Embryonic facial prominence (tissue), 1 donor: ENCODE results near the gene MEMO1.
A peak's percentile ranks its signal among the peaks of the same experiment; 100 is the strongest.
"Not testable (repeated sequence)": the region's sequence is repeated elsewhere in the genome, so short reads cannot be mapped to it uniquely, and the experiment has no call there.

ENCODE experiments used
- DNase-seq: peaks from one replicate; pipeline ENCODE4 v3.0.0-alpha.2; 2016; ENCODE audit errors: extremely low spot score

Gene MEMO1

GRCh38 chr2:32010670-32011484, at the start of gene MEMO1:
MEMO1 (minus strand) TSS chr2:32011008; CDS start chr2:32010247, 761 bp downstream.
- peak; percentile 88 for DNase-seq

DNA sequence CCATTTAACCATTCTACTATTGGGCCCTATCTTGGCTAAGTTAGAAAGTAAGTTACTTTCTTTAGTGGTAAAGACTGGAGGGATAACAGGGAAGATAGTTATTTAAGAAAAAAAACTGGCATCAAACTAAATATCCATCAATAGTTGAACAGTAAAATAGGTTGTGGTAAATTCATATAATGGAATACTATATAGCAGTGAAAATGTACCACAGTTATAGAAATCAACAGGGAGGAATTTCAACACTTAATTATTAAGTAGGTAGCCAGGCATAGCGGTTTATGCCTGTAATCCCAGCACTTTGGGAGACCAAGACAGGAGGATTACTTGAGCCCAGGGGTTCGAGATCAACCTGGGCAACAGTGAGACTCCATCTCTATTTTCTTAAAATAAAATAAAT, 49.5 kb upstream of the MEMO1 start:
- no peak for DNase-seq

DNA sequence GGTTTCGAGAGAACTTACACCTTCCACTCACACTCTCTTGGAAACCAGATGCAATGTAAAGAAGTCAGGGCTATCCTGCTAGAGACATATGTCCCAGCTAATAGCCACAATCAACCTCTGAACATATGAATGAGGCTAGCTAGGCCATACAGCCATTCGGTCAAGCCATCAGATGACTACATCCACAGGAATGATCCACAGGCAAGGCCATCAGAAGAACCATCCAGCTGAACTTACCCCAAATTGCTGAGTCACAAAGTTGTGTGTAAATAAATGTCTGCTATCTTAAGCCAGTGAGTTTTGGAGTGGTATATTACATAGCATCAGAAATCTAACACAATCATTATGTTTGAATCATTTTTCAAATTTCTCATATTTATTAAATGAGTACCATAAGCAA, 47.3 kb upstream of the MEMO1 start:
- DNase-seq, result no peak

GRCh38 chr2:32054583-32054982, 43.8 kb upstream of the MEMO1 start:
- not testable (repeated sequence) for DNase-seq

GRCh38 chr2:32051836-32052439, 41.1 kb upstream of the MEMO1 start:
- no peak for DNase-seq

DNA sequence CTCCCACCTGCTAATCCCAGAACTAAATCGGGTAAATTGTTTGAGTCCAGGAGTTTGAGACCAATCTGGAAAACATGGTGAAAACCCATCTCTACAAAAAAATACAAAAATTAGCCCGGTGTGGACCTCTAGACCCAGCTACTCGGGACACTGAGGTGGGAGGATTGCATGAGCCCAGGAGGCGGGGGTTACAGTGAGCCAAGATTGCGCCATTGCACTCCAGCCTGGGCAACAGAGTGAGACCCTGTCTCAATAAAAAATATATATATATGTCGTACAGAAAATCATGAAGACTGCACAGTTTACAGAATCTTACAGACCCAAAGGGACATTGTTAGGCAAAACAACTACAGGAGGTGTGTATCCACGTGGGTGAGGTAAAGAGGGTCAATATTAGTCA, 32.8 kb upstream of the MEMO1 start:
- no peak for DNase-seq

DNA sequence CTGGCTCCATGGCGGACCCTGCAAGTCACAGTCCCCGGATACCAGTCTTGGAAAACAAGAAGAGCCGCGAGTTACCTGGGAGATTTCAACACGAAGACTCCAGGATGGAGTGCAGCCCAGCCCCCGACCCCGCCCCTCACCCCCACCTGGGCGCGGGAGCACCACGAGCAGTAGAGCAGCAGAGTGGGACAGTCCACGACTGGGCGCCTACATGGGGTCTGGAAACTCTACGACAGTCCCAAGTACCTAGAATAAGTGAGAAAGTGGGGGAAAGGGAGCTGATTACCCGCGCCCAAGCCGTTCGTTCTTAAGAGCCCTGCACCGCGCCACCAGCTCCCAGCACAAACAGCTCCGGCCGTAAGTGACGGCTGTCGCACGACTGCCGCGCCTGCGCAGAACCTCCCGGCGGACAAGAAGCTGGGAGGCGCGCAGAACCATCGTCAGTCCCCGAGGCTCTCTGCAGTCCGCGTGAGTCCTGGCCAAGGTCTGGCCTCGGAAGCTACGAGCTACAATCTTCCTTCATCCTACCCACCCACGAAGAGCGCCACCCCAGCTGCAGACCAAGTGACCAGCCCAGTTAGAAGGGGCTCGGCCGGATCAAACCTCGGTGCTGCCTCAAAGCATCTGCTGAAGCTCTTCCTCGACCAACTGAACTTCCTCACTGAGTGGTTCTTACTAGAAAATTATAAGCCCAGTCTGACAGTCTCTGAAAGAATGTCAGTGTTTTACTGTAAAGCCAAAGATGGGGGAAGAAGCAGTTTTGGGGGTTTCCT, 28.8 kb upstream of the MEMO1 start, which contains the start of gene DPY30:
DPY30 (minus strand) TSS at position 359 of the 773 bp plus-strand sequence; CDS start at position 10, 349 bp downstream.
- DNase-seq, result peak; percentile 89

GRCh38 chr2:32034198-32034887, 23.5 kb upstream of the MEMO1 start:
- not testable (repeated sequence) for DNase-seq

- DNase-seq, result not testable (repeated sequence)
Measured at GRCh38 chr2:32018789-32019482, 8.1 kb upstream of the MEMO1 start.

DNA sequence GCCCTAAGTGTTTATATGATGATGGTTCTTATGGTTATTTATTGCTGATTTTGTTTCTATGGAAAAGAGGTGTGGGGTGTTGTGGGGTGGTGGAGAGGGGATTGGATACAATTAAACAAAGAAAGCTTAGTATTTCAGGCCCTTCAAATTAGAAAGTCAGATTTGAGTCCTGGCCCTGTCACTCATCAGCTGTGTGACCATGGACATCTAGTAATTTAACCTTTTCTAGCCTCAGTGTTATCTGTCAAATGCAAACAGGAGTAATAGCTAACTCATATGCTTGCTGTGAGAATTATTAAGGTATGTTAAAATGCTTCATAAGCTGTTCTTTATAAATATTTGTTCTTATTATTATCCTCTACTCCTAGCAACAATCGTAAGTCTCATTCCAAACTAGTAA, 2.1 kb upstream of the MEMO1 start:
- DNase-seq, result no peak

DNA sequence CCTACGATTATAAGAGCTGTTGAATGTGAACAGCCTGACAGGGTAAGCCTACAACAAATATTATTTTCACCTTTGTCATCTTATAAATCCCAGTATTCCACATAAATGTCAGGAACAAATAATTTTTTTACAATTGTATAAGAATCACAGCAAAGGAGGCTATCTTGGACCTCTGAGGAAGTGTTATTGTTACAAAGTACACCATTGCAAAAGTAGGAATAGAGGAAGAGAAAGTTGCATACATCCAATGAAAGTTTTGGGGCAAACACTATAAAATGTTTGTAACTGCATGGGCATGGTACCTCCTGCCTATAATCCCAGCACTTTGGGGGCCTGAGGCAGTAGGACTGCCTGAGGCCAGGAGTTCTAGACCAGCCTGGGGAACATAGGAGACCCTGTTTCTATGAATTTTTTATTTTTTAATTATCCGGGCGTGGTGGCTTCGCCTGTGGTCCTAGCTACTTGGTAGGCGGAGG, 715 bp upstream of the MEMO1 start:
- DNase-seq, result no peak

DNA sequence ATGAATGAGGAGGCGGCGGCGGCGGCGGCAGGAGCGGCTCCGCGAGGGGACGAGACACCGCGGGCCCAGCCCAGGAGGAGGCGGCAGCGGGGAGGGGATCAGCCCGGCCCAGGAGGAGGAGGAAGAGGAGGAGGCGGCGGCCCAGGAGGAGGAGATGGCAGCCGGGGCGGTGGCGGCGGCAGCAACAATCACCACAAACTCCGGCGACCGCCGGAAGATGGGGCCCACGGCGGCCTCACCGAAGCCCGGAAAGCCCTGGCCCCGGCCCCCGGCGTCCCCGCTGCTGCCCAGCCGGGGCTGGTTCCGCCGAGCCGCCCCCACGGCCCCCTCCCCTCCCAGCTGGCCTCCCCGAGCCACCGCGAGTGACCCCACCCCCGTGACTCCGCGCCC, 533 bp downstream of the MEMO1 start:
- not testable (repeated sequence) for DNase-seq

DNA sequence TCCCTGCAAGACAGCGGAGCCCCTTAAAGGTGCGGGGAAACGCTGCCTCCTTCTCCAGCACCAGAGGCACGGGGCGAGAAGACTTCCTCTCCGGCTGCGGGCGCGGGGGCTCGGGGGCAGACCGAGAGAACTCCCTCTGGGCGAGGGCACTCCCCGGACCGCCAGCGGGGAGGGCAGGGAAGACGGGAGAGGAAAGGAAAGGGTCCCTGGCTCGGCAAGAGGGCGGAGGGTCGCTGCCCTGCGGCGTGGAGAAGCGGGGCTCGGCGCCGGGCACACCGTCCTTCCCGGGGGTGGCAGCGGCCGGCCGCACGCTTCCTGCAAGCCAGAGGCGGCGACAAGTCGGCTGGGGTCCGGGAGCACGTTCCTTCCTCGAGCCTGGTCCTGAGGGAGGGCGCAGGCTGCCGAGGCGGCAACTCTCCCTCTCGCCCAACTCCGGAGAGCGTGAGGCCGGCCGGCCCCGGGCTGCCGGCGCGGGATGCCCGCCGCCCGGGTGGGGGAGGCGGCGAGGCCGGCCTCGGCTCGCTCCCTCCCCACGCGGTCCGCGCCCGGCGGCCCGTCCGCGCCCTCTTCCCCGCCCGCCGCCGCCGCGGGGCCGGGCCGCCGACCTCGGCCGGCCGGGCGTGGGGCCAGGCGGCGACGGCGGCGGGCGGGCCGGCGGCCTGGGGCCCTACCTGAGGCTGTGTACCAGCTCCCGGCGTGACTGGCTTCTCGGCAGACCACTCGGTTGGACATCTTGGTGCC, 1.1 kb downstream of the MEMO1 start:
- DNase-seq, result no peak

DNA sequence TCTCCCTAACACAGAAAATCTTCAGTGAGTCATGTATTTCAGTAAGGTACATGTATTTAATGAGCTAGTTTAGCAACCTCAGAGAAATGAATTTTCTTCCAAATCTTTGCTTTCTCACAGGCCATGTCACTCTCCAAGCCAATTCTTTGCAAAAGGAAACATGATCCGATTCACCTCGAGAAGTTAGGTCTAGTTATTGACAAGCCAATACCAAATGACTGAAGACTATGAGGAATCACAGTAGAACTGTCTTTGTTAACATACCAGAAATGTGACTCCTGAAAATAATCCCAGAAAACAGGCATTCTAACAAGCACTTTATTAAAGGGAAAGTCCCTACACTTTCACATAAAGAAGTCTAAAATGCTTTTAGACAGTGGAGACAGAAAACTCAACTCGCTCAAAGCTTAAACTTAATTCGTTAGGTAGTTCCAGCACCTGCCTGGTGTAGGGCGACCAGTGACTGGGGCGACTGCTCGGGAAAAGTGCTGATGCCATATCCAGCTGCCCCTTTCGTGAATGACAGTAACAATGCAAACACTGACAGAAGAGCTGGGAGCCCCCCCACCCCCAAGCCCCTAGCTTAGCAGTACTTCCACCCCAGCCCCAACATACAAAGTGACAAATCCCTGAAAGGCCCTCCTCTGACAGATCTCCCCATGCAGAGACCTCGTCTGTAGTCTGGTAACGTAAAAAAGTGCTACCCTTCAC, 1.8 kb downstream of the MEMO1 start:
- no peak for DNase-seq

GRCh38 chr2:32007121-32007391, 3.8 kb downstream of the MEMO1 start:
- DNase-seq, result no peak

- no peak for DNase-seq
Measured at GRCh38 chr2:32005371-32005976, 5.3 kb downstream of the MEMO1 start.

DNA sequence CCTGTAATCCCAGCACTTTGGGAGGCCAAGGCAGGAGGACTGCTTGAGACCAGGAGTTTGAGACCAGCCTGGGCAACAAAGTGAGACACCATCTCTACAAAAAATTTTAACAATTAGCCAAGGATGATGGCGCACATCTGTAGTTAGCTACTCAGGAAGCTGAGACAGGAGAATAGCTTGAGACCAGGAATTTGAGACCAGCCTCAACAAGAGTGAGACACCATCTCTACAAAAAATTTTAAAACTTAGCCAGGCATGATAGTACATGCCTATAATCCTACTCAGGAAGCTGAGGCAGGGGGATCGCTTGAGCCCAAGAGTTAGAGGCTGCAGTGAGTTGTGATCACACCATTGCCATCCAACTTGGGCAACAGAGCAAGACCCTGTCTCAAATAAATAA, 7.0 kb downstream of the MEMO1 start:
- DNase-seq, result no peak

- DNase-seq, result no peak
Measured at GRCh38 chr2:32002406-32002805, 8.4 kb downstream of the MEMO1 start.

DNA sequence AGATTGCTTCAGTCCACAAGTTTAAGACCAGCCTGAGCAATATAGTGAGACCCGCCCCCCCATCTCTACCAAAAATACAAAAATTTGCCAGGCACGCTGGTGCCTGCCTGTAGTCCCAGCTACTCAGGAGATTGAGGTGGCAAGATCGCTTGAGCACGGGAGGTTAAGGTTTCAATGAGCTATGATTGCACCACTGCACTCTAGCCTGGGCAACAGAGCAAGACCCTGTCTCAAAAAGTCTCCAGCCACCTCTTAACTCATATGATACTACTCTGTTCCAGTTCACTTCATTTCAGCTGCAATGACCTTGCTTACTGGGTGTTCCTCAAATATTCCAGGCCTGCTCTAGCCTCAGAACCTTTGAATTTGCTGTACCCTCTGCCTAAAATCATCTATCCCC, 11.4 kb downstream of the MEMO1 start:
- no peak for DNase-seq
